Sigmoid colon (tissue), 7 donors: ENCODE data around the gene GRM8. TPM values are rescaled to one million over a fixed set of nuclear protein-coding genes. Genes with fewer than 3 reads are reported as not detected.

ENCODE experiments used
- DNase-seq: peaks from one replicate; pipeline ENCODE4 v3.0.0-alpha.2; 2019
- H3K27ac ChIP-seq, 4 donors: fragments of 200-600 bp; sonication (generic); one replicate each; pipeline ENCODE4 v1.5.1; 2016 to 2019; ENCODE audit warnings: mild to moderate bottlenecking in 1 of 4
- H3K27me3 ChIP-seq, 3 donors: fragments of 200-600 bp; sonication (generic); one replicate each; pipeline ENCODE4 v1.5.1; 2019; ENCODE audit warnings: mild to moderate bottlenecking in 1 of 3
- H3K36me3 ChIP-seq, 4 donors: fragments of 200-600 bp; sonication (generic); one replicate each; pipeline ENCODE4 v1.5.1; 2016 to 2019
- H3K4me1 ChIP-seq, 4 donors: fragments of 200-600 bp; sonication (generic); one replicate each; pipeline ENCODE4 v1.5.1; 2017 to 2019
- H3K4me3 ChIP-seq, 4 donors: fragments of 200-600 bp; sonication (generic); one replicate each; pipeline ENCODE4 v1.5.1; 2017 to 2019; ENCODE audit warnings: mild to moderate bottlenecking in 2 of 4, moderate library complexity in 1 of 4
- H3K9me3 ChIP-seq, 4 donors: fragments of 200-600 bp in 3 of 4; sonication (generic) in 3 of 4; one replicate each; pipeline versions ENCODE4 v1.5.1 to v1.6.1; 2013 to 2019
- EP300 ChIP-seq, 4 donors: sonication (generic); formaldehyde crosslinking; IDR thresholded peaks; one replicate each; pipeline ENCODE4 v1.6.1; 2017; ENCODE audit warnings: antibody characterized with exemption in 4 of 4
- POLR2A ChIP-seq, 2 donors: fragments of 450-650 bp; IDR thresholded peaks; one replicate each; pipeline ENCODE4 v1.6.1; 2016; ENCODE audit warnings: antibody characterized with exemption in 2 of 2, mild to moderate bottlenecking in 2 of 2, moderate library complexity in 2 of 2
- POLR2AphosphoS5 ChIP-seq, 4 donors: sonication (generic); formaldehyde crosslinking; IDR thresholded peaks; one replicate each; pipeline ENCODE4 v1.6.1; 2017; ENCODE audit warnings: antibody characterized with exemption in 4 of 4
- WGBS, 2 donors: extraction: QIAGEN DNeasy Blood & Tissue Kit; methylation state at CpG; one replicate each; pipeline ENCODE4 v1.1.7; 2013; 5-methylcytosine and 5-hydroxymethylcytosine counted together
- intact Hi-C: fragments of 100-400 bp; cut with DNase I; formaldehyde crosslinking; loops from one replicate; pipeline ENCODE4 v1.15.1; 2023
- polyA plus RNA-seq, 3 donors: library from polyadenylated mRNA; stranded (reverse); fragments of 200-250 nt; gene quantifications; one replicate each; pipeline ENCODE4 v1.2.3, GENCODE V29; 2013
- total RNA-seq, 4 donors: library from RNA; depleted of rRNA; stranded (reverse); fragments of >200 nt; gene quantifications; one replicate each; pipeline ENCODE4 v1.1.0, GENCODE V29; 2016
- TF ChIP-seq, protein P1 (sequence below), 4 experiments: fragments of 450-650 bp in 3 of 4; fragments of 200-600 bp in 1 of 4; IDR thresholded peaks; one replicate each; pipeline ENCODE4 v1.5.1; 2016 to 2019; ENCODE audit warnings: antibody characterized with exemption in 4 of 4, mild to moderate bottlenecking in 3 of 4, moderate library complexity in 2 of 4
- donor health status: healthy with polysubstance abuse.
- donor health status: Bipolar disorder and iron deficiency.
- donor health status: healthy.

GRM8 gene
- total and polyA plus RNA-seq, 7 donors, result 0.27 to 1.9 (median 0.55) TPM; not detected in 4

- Histone ChIP-seq H3K9me3 (no peaks in the 10 kb centered on the region), H3K4me3 (no peak overlapping the region), H3K36me3 (no peaks in the 10 kb centered on the region), H3K4me1 (no peaks in the 10 kb centered on the region), H3K27ac (no peak overlapping the region), H3K27me3 (no peaks in the 10 kb centered on the region)
- TF ChIP-seq POLR2A (IDR thresholded peaks at IDR 0.05) (no peak), POLR2AphosphoS5 (IDR thresholded peaks at IDR 0.05) (no peak), EP300 (IDR thresholded peaks at IDR 0.05) (no peak)
- TF ChIP-seq, protein P1, sequence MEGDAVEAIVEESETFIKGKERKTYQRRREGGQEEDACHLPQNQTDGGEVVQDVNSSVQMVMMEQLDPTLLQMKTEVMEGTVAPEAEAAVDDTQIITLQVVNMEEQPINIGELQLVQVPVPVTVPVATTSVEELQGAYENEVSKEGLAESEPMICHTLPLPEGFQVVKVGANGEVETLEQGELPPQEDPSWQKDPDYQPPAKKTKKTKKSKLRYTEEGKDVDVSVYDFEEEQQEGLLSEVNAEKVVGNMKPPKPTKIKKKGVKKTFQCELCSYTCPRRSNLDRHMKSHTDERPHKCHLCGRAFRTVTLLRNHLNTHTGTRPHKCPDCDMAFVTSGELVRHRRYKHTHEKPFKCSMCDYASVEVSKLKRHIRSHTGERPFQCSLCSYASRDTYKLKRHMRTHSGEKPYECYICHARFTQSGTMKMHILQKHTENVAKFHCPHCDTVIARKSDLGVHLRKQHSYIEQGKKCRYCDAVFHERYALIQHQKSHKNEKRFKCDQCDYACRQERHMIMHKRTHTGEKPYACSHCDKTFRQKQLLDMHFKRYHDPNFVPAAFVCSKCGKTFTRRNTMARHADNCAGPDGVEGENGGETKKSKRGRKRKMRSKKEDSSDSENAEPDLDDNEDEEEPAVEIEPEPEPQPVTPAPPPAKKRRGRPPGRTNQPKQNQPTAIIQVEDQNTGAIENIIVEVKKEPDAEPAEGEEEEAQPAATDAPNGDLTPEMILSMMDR (IDR thresholded peaks at IDR 0.05), result no peak
- DNase-seq, result no peak
- intact Hi-C loops, result no loop called here
- 58 to 68% methylated on average over 2 of the region's 2 CpGs for WGBS, 2 donors
These were observed 90.4 kb downstream of the GRM8 start for GRCh38 chr7:127162366-127162765.

- 81 to 92% methylated on average over 3 of the region's 3 CpGs for WGBS, 2 donors
- H3K27me3 ChIP-seq, result no peaks in the 10 kb centered on the region
- no peak overlapping the region for H3K4me3 ChIP-seq
- H3K9me3 ChIP-seq, result no peaks in the 10 kb centered on the region
- no peak overlapping the region for H3K27ac ChIP-seq
- TF ChIP-seq, protein P1 (IDR thresholded peaks at IDR 0.05), result no peak
- TF ChIP-seq EP300 (IDR thresholded peaks at IDR 0.05), result no peak
- no peak for TF ChIP-seq POLR2AphosphoS5 (IDR thresholded peaks at IDR 0.05)
- TF ChIP-seq POLR2A (IDR thresholded peaks at IDR 0.05), result no peak
- no peak for DNase-seq
- no peaks in the 10 kb centered on the region for H3K36me3 ChIP-seq
- no peaks in the 10 kb centered on the region for H3K4me1 ChIP-seq
- intact Hi-C loops, result no loop called here
These were observed 94.1 kb downstream of the GRM8 start for GRCh38 chr7:127158659-127159058.

DNA sequence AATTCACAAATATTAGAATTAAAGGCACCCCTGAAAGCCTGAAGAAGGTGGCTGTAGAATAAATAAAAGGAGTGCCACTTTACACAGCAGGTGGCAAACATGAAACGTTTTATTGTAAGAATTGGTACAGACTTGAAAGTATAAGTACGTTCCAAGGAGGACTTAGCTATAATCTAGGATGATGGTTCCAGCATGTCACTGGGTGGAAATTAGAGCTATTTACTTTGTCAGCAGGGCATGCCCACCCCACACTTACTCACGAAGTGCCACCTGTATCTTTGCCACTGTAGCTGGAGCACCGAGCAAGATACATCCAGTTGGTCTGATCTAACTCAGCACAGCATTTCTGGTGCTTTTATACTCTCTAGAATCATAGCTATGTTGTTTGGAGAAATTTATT lies 97.8 kb downstream of the GRM8 start:
- WGBS, 2 donors, result 31 to 64% methylated on average over 4 of the region's 4 CpGs

DNA sequence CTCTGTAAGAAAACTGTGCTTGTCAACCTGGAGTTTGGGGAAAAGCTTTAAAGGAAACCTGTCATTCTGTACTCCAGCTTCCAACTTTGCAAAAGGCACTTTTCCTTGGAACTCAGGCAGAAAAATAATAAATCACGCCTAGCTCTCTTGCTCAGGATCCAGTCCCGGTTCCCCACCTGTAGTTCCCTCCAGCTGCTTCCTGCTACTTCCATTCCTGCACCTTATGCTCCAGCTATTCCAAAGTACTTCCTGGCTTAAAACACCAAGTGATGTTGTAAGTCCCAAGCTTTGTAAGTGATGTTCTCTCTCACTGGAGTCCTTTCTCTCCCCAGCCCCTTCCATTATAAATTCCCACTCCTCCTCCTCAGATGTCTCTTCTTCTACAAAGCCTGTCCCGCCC lies 98.6 kb downstream of the GRM8 start:
- no peak for TF ChIP-seq POLR2AphosphoS5 (IDR thresholded peaks at IDR 0.05)
- no peak for TF ChIP-seq EP300 (IDR thresholded peaks at IDR 0.05)
- no peak for TF ChIP-seq POLR2A (IDR thresholded peaks at IDR 0.05)
- TF ChIP-seq, protein P1 (IDR thresholded peaks at IDR 0.05), result no peak
- WGBS, 2 donors, result 71 to 86% methylated on average over 3 of the region's 3 CpGs
- Histone ChIP-seq H3K36me3 (no peaks in the 10 kb centered on the region), H3K9me3 (no peaks in the 10 kb centered on the region), H3K27me3 (no peaks in the 10 kb centered on the region), H3K27ac (no peak overlapping the region), H3K4me3 (no peak overlapping the region), H3K4me1 (no peaks in the 10 kb centered on the region)
- no peak for DNase-seq
- intact Hi-C loops, result no loop called here

More for the DNA sequence above, 97.8 kb downstream of the GRM8 start:
- Histone ChIP-seq H3K4me3 (no peak overlapping the region), H3K9me3 (no peaks in the 10 kb centered on the region), H3K27me3 (no peaks in the 10 kb centered on the region), H3K4me1 (no peaks in the 10 kb centered on the region), H3K27ac (no peak overlapping the region), H3K36me3 (no peaks in the 10 kb centered on the region)
- DNase-seq, result no peak
- intact Hi-C loops, result no loop called here
- TF ChIP-seq, protein P1 (IDR thresholded peaks at IDR 0.05), result no peak
- TF ChIP-seq EP300 (IDR thresholded peaks at IDR 0.05) (no peak), POLR2A (IDR thresholded peaks at IDR 0.05) (no peak), POLR2AphosphoS5 (IDR thresholded peaks at IDR 0.05) (no peak)

DNA sequence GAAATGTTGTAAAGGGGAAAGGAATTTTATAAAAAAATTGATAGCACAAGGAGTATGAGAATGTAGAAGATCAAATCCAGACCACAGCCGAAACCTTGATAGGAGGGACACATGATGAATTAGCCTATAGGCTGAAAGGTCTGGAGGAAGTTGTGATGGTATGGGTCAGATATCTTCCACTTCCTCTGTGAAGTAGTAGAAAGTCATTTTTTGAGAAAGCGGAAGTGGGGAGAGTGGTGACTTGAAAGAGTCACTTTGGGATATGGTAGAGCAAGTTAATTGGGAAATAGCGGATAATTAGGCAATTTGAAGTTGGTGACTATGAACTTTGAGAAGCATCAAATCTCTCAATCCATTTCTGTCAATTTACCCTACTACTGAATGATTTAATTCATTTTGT lies 99.4 kb downstream of the GRM8 start:
- Histone ChIP-seq H3K27ac (no peak overlapping the region), H3K4me1 (no peaks in the 10 kb centered on the region), H3K27me3 (no peaks in the 10 kb centered on the region), H3K9me3 (no peaks in the 10 kb centered on the region), H3K36me3 (no peaks in the 10 kb centered on the region), H3K4me3 (no peak overlapping the region)
- DNase-seq, result no peak
- WGBS, 2 donors, result 95% methylated on average over 3 of the region's 3 CpGs
- intact Hi-C loops, result no loop called here
- no peak for TF ChIP-seq POLR2A (IDR thresholded peaks at IDR 0.05)
- TF ChIP-seq, protein P1 (IDR thresholded peaks at IDR 0.05), result no peak
- TF ChIP-seq EP300 (IDR thresholded peaks at IDR 0.05), result no peak
- TF ChIP-seq POLR2AphosphoS5 (IDR thresholded peaks at IDR 0.05), result no peak
